TTC549 (cell line): ENCODE measurements around the gene PRPS2.
A peak's percentile ranks its signal among the peaks of the same experiment; 100 is the strongest.

Experiments used
- FAIRE-seq: peaks from 2 replicates; lab custom pipeline; 2012; peaks lifted over from hg19 to GRCh38; lab: Jason Lieb, UNC

The PRPS2 gene

GRCh38 chrX:12791257-12792228, at the start of gene PRPS2:
Gene PRPS2 (plus strand): TSS chrX:12791412. CDS start chrX:12791498, 86 bp downstream.
- FAIRE-seq, result no peak

GRCh38 chrX:12741416-12741815, 49.8 kb upstream of the PRPS2 start:
- FAIRE-seq, result no peak

- FAIRE-seq, result no peak
Measured at GRCh38 chrX:12747433-12747832, 43.8 kb upstream of the PRPS2 start.

- no peak for FAIRE-seq
Measured at GRCh38 chrX:12751887-12752286, 39.3 kb upstream of the PRPS2 start.

- no peak for FAIRE-seq
Measured at GRCh38 chrX:12753366-12753765, 37.8 kb upstream of the PRPS2 start.

- FAIRE-seq, result no peak
Measured at GRCh38 chrX:12758291-12758690, 32.9 kb upstream of the PRPS2 start.

GRCh38 chrX:12767856-12768255, 23.4 kb upstream of the PRPS2 start:
- FAIRE-seq, result no peak

- no peak for FAIRE-seq
Measured at GRCh38 chrX:12768491-12768890, 22.7 kb upstream of the PRPS2 start.

GRCh38 chrX:12770440-12770839, 20.8 kb upstream of the PRPS2 start:
- peak; percentile 42 for FAIRE-seq

- no peak for FAIRE-seq
Measured at GRCh38 chrX:12771445-12772069, 19.7 kb upstream of the PRPS2 start.

- FAIRE-seq, result no peak
Measured at GRCh38 chrX:12777670-12778069, 13.5 kb upstream of the PRPS2 start.

GRCh38 chrX:12779534-12779933, 11.7 kb upstream of the PRPS2 start:
- FAIRE-seq, result no peak

GRCh38 chrX:12788645-12789044, 2.6 kb upstream of the PRPS2 start:
- FAIRE-seq, result no peak

GRCh38 chrX:12789976-12790375, 1.2 kb upstream of the PRPS2 start:
- FAIRE-seq, result no peak

- FAIRE-seq, result no peak
Measured at GRCh38 chrX:12790885-12791256, 341 bp upstream of the PRPS2 start.

- no peak for FAIRE-seq
Measured at GRCh38 chrX:12792711-12793110, 1.5 kb downstream of the PRPS2 start.

- FAIRE-seq, result no peak
Measured at GRCh38 chrX:12794654-12795053, 3.4 kb downstream of the PRPS2 start.

GRCh38 chrX:12798601-12799000, 7.4 kb downstream of the PRPS2 start:
- FAIRE-seq, result no peak

- FAIRE-seq, result no peak
Measured at GRCh38 chrX:12799118-12799517, 7.9 kb downstream of the PRPS2 start.

- no peak for FAIRE-seq
Measured at GRCh38 chrX:12802741-12803140, 11.5 kb downstream of the PRPS2 start.

GRCh38 chrX:12804655-12805054, 13.4 kb downstream of the PRPS2 start:
- FAIRE-seq, result no peak

- FAIRE-seq, result no peak
Measured at GRCh38 chrX:12805333-12805732, 14.1 kb downstream of the PRPS2 start.

- FAIRE-seq, result no peak
Measured at GRCh38 chrX:12811658-12812057, 20.4 kb downstream of the PRPS2 start.

GRCh38 chrX:12814420-12814819, 23.2 kb downstream of the PRPS2 start:
- FAIRE-seq, result no peak
